K562 (cell line): ENCODE results near the gene DENND2C. TPM values are rescaled to one million over a fixed set of nuclear protein-coding genes. Genes with fewer than 3 reads are reported as not detected.

ENCODE experiments used
- DLX4 ChIP-seq: fragments of 250-450 bp; sonication (Bioruptor Pico); IDR thresholded peaks from 2 replicates; pipeline ENCODE4 v1.6.1; 2021; ENCODE audit warnings: mild to moderate bottlenecking
- E2F5 ChIP-seq: sonication (generic); formaldehyde crosslinking; IDR thresholded peaks from 2 replicates; pipeline ENCODE4 v1.8.0; 2022; ENCODE audit warnings: mild to moderate bottlenecking, missing genetic modification reagents
- ETV1 ChIP-seq: fragments of 450-650 bp; conservative IDR thresholded peaks from 2 replicates; pipeline ENCODE4 v1.6.1; 2016; ENCODE audit warnings: missing genetic modification characterization, control low read depth, low read depth, missing compliant biosample characterization
- EZH2 ChIP-seq: IDR thresholded peaks from 2 replicates; pipeline ENCODE4 v1.6.1; 2012; ENCODE audit warnings: low read depth, mild to moderate bottlenecking, inconsistent platforms, low read length, borderline replicate concordance
- GATAD2A ChIP-seq: fragments of 450-650 bp; IDR thresholded peaks from 2 replicates; pipeline ENCODE4 v1.6.1; 2017
- JUND ChIP-seq, 2 experiments: IDR thresholded peaks; 2 replicates in 1 of 2; 3 replicates in 1 of 2; pipeline ENCODE4 v1.6.1; 2011; ENCODE audit warnings: borderline replicate concordance in 2 of 2, low read depth in 2 of 2, low read length in 2 of 2, improper control_type of control experiment in 1 of 2, missing biosample characterization in 1 of 2, missing genetic modification characterization in 1 of 2, missing genetic modification reagents in 1 of 2
- MYBL2 ChIP-seq, 2 experiments: fragments of 450-650 bp in 1 of 2; sonication (generic) in 1 of 2; formaldehyde crosslinking in 1 of 2; IDR thresholded peaks; 2 replicates each; pipeline versions ENCODE4 v1.6.1 to v1.8.1; 2017 to 2022; ENCODE audit warnings: borderline replicate concordance in 1 of 2, inconsistent platforms in 1 of 2, low read depth in 1 of 2, mild to moderate bottlenecking in 1 of 2, missing genetic modification reagents in 1 of 2, moderate library complexity in 1 of 2
- NFIC ChIP-seq: fragments of 450-650 bp; IDR thresholded peaks from 2 replicates; pipeline ENCODE4 v1.6.1; 2017; ENCODE audit warnings: mild to moderate bottlenecking, inconsistent platforms
- RBM39 ChIP-seq: fragments of 200-400 bp; formaldehyde crosslinking; optimal IDR thresholded peaks from 2 replicates; pipeline ENCODE3; 2018; ENCODE audit warnings: low read depth, low read length
- SMARCA4 ChIP-seq: fragments of 450-650 bp; IDR thresholded peaks from 2 replicates; pipeline ENCODE4 v1.6.1; 2016
- SOX6 ChIP-seq: fragments of 450-650 bp; IDR thresholded peaks from 2 replicates; pipeline ENCODE4 v1.6.1; 2014; ENCODE audit warnings: mild to moderate bottlenecking
- SUPT5H ChIP-seq: fragments of 450-650 bp; IDR thresholded peaks from 2 replicates; pipeline ENCODE4 v1.6.1; 2016
- TEAD2 ChIP-seq: fragments of 450-650 bp; IDR thresholded peaks from 2 replicates; pipeline ENCODE4 v1.6.1; 2016; ENCODE audit warnings: missing genetic modification characterization, control low read depth, missing compliant biosample characterization
- THRA ChIP-seq: fragments of 450-650 bp; IDR thresholded peaks from 2 replicates; pipeline ENCODE4 v1.6.1; 2017; ENCODE audit warnings: mild to moderate bottlenecking, moderate library complexity
- ZNF24 ChIP-seq: fragments of 450-650 bp; IDR thresholded peaks from 2 replicates; pipeline ENCODE4 v1.6.1; 2016
- ZNF407 ChIP-seq: fragments of 450-650 bp; IDR thresholded peaks from 2 replicates; pipeline ENCODE4 v1.6.1; 2016; ENCODE audit warnings: low read depth
- ZNF740 ChIP-seq, 3 experiments: fragments of 200-800 bp in 1 of 3; sonication (Bioruptor generic) in 1 of 3; sonication (generic) in 1 of 3; formaldehyde crosslinking in 1 of 3; IDR thresholded peaks; 2 replicates each; pipeline versions ENCODE4 v1.6.1 to v1.8.0; 2016 to 2022; ENCODE audit warnings: mild to moderate bottlenecking in 2 of 3, missing compliant biosample characterization in 2 of 3, missing genetic modification characterization in 2 of 3, missing genetic modification reagents in 1 of 3
- polyA plus RNA-seq, 8 experiments: library from polyadenylated mRNA; depleted of rRNA in 4 of 8; stranded (reverse) in 5 of 8; unstranded in 3 of 8; fragments of >200 nt; fragmentation: Nextera tagmentation in 2 of 8; fragmentation: Illumina TruSeq in 1 of 8; extraction: Ambion mirVana in 2 of 8; extraction: Trizol in 1 of 8; gene quantifications; 2 replicates each; pipeline versions ENCODE4 v1.2.1 to v1.2.3, GENCODE V29; 2011 to 2014; ENCODE audit warnings: inconsistent platforms in 1 of 8, missing spikeins in 1 of 8
- total RNA-seq, 7 experiments: library from RNA; depleted of rRNA in 6 of 7; stranded (reverse); fragments of >200 nt in 6 of 7; fragmentation: Illumina TruSeq in 2 of 7; extraction: Trizol in 2 of 7; gene quantifications; 2 replicates each; pipeline versions ENCODE4 v1.2.1 to v1.2.3, GENCODE V29; 2011 to 2021; ENCODE audit warnings: low replicate concordance in 1 of 7

The DENND2C gene
- total and polyA plus RNA-seq, 9 of the 15 experiments (the other 6 are each of a cell fraction or from before 2014, with no cell fraction given), result 0.03 to 0.25 (median 0.14) TPM

- TF ChIP-seq NFIC, result no peak
- TF ChIP-seq ETV1 (tag), result no peak
- no peak for TF ChIP-seq ZNF740 (CRISPR knock-in tag; IDR thresholded peaks at IDR 0.05)
- no peak for TF ChIP-seq ZNF740 (tag; IDR thresholded peaks at IDR 0.05)
- no peak for TF ChIP-seq DLX4 (CRISPR knock-in tag)
- no peak for TF ChIP-seq MYBL2 (IDR thresholded peaks at IDR 0.05; ENCODE audit: low read depth)
- no peak for TF ChIP-seq MYBL2 (CRISPR knock-in tag; IDR thresholded peaks at IDR 0.05; ENCODE audit: borderline replicate concordance)
- TF ChIP-seq GATAD2A, result no peak
- TF ChIP-seq RBM39, result no peak
- TF ChIP-seq TEAD2, result no peak
- TF ChIP-seq SOX6, result no peak
- peak; percentile 81 for TF ChIP-seq JUND (IDR thresholded peaks at IDR 0.05; ENCODE audit: borderline replicate concordance, low read depth, low read length)
- no peak; the same call in 2 of the 3 replicates for TF ChIP-seq JUND (tag; IDR thresholded peaks at IDR 0.05; ENCODE audit: borderline replicate concordance, low read depth, low read length)
- TF ChIP-seq EZH2, result no peak
- TF ChIP-seq SMARCA4, result peak; percentile 22; the same call in 1 of the 2 replicates
- TF ChIP-seq E2F5, result no peak
- no peak for TF ChIP-seq SUPT5H
- TF ChIP-seq ZNF24, result no peak
- no peak for TF ChIP-seq ZNF407
- TF ChIP-seq THRA, result no peak
These were observed 115.3 kb downstream of the DENND2C start (continued) for GRCh38 chr1:114554577-114554976.
